ENCODE measurements around the gene TAF1D. TPM values are rescaled to one million over a fixed set of nuclear protein-coding genes. Genes with fewer than 3 reads are reported as not detected.
"Not testable (repeated sequence)": the region's sequence is repeated elsewhere in the genome, so short reads cannot be mapped to it uniquely, and the experiment has no call there.

TAF1D gene
- total RNA-seq, 1 donor from 2014 or later = 316 TPM

DNA sequence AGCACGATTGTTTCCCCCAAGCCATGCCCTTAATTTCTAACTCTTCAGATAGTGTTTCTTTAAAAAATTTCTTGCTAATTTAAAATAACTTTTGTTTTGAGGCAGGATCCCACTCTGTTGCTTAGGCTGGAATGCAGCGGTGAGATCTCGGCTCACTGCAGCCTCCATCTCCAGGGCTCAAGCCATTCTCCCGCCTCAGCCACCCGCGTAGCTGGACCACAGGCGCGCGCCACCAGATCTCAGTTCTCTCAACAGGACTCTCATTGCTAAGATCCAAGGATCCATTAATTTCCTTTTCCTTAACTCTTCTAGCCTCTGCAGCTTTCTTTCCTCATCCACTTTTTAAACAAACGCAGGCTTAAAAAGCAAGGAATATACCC, 42.5 kb upstream of the TAF1D start:
- Histone ChIP-seq H3K4me1 (peaks cover 29% of the 10 kb centered on the region), H3K79me2 (ENCODE audit: low read depth) (peaks cover 64% of the 10 kb centered on the region), H2AFZ (replicated peaks) (peak overlapping the region; percentile 46), H3K4me3 (peak overlapping the region; percentile 95), H3K9me3 (ENCODE audit: low read depth) (no peaks in the 10 kb centered on the region), H3K9ac (peak overlapping the region; percentile 24), H4K20me1 (ENCODE audit: low read depth) (peaks cover 41% of the 10 kb centered on the region), H3K4me2 (peak overlapping the region; percentile 98), H3K36me3 (peaks cover 22% of the 10 kb centered on the region), H3F3A (ENCODE audit: low read depth) (peaks cover 9% of the 10 kb centered on the region), H3K27ac (no peak overlapping the region), H3K27me3 (no peaks in the 10 kb centered on the region)
- H3K36me3 Mint-ChIP-seq = peaks cover 27% of the 10 kb centered on the region
- H3K9me3 Mint-ChIP-seq = peaks cover 2% of the 10 kb centered on the region
- peaks cover 33% of the 10 kb centered on the region for H3K4me1 Mint-ChIP-seq
- no peak for TF ChIP-seq EZH2 (IDR thresholded peaks at IDR 0.05)
- TF ChIP-seq, protein P1, sequence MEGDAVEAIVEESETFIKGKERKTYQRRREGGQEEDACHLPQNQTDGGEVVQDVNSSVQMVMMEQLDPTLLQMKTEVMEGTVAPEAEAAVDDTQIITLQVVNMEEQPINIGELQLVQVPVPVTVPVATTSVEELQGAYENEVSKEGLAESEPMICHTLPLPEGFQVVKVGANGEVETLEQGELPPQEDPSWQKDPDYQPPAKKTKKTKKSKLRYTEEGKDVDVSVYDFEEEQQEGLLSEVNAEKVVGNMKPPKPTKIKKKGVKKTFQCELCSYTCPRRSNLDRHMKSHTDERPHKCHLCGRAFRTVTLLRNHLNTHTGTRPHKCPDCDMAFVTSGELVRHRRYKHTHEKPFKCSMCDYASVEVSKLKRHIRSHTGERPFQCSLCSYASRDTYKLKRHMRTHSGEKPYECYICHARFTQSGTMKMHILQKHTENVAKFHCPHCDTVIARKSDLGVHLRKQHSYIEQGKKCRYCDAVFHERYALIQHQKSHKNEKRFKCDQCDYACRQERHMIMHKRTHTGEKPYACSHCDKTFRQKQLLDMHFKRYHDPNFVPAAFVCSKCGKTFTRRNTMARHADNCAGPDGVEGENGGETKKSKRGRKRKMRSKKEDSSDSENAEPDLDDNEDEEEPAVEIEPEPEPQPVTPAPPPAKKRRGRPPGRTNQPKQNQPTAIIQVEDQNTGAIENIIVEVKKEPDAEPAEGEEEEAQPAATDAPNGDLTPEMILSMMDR (IDR thresholded peaks at IDR 0.05) = no peak
- TF ChIP-seq EZH2phosphoT487 (IDR thresholded peaks at IDR 0.05) = no peak
- peak overlapping the region; percentile 96 for H3K27ac Mint-ChIP-seq
- no peak for DNase-seq (ENCODE audit: low spot score)
- peaks cover 2% of the 10 kb centered on the region for H3K27me3 Mint-ChIP-seq (ENCODE audit: insufficient read depth, low read depth)
- peak overlapping the region; percentile 100 for H3K4me3 Mint-ChIP-seq

DNA sequence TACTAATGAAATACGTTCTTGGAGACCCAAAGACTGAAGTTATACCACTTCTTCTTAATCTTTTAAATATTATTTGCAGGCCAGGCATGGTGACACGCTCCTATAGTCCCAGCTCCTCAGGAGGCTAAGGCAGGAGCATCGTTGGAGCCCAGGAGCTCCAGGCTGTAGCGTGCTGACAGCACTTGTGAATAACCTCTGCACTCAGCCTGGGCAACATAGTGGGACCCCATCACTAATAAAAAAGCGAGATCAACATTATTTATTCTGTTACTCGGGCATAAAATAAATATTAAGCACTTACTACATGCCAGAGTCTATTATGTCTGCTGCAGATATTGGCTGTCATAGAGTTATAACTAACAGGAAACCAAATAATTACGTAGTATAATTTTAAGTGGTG, 42.1 kb upstream of the TAF1D start:
- Histone ChIP-seq H3K79me2 (ENCODE audit: low read depth) (peaks cover 60% of the 10 kb centered on the region), H4K20me1 (ENCODE audit: low read depth) (peaks cover 37% of the 10 kb centered on the region), H3K4me3 (peak overlapping the region; percentile 95), H3K9ac (peak overlapping the region; percentile 24), H3K27me3 (no peaks in the 10 kb centered on the region), H3K27ac (no peak overlapping the region), H2AFZ (replicated peaks) (peak overlapping the region; percentile 46), H3F3A (ENCODE audit: low read depth) (peaks cover 9% of the 10 kb centered on the region), H3K4me2 (peak overlapping the region; percentile 98), H3K4me1 (peaks cover 29% of the 10 kb centered on the region), H3K9me3 (ENCODE audit: low read depth) (no peaks in the 10 kb centered on the region), H3K36me3 (peaks cover 20% of the 10 kb centered on the region)
- H3K4me1 Mint-ChIP-seq = peaks cover 33% of the 10 kb centered on the region
- no peak for TF ChIP-seq EZH2 (IDR thresholded peaks at IDR 0.05)
- TF ChIP-seq EZH2phosphoT487 (IDR thresholded peaks at IDR 0.05) = no peak
- TF ChIP-seq, protein P1 (IDR thresholded peaks at IDR 0.05) = no peak
- peaks cover 26% of the 10 kb centered on the region for H3K36me3 Mint-ChIP-seq
- H3K4me3 Mint-ChIP-seq = peak overlapping the region; percentile 100
- H3K27ac Mint-ChIP-seq = no peak overlapping the region
- no peak for DNase-seq (ENCODE audit: low spot score)
- peaks cover 2% of the 10 kb centered on the region for H3K27me3 Mint-ChIP-seq (ENCODE audit: insufficient read depth, low read depth)
- H3K9me3 Mint-ChIP-seq = peaks cover 2% of the 10 kb centered on the region

DNA sequence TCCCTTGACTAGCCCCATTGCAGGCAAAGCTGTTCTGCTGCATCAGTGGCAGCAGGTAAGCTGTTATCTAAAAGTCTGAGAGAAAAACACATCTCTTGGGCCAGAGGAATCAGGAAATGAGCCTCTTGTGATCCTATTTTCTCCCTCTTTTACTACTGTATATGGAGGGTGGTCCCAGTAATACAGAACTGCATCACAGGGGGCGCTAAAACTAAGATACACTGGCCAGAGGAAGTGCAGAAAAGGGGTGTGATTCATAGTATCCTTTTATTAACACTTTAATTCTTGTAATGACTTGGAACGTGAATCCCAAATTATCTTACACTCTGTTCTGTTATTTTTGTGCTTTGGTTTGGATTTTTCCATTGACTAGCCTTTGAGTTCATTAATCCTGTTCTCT, 34.0 kb upstream of the TAF1D start:
- Histone ChIP-seq H3K27ac (no peak overlapping the region), H3K9me3 (ENCODE audit: low read depth) (no peaks in the 10 kb centered on the region), H3K4me3 (no peak overlapping the region), H3K27me3 (no peaks in the 10 kb centered on the region), H3K4me2 (no peak overlapping the region), H3K4me1 (no peaks in the 10 kb centered on the region), H3K9ac (no peak overlapping the region), H3F3A (ENCODE audit: low read depth) (no peaks in the 10 kb centered on the region), H4K20me1 (ENCODE audit: low read depth) (no peaks in the 10 kb centered on the region), H2AFZ (replicated peaks) (no peak overlapping the region), H3K36me3 (no peaks in the 10 kb centered on the region), H3K79me2 (ENCODE audit: low read depth) (no peaks in the 10 kb centered on the region)
- DNase-seq (ENCODE audit: low spot score) = peak; percentile 45
- TF ChIP-seq EZH2 (IDR thresholded peaks at IDR 0.05) = no peak
- TF ChIP-seq, protein P1 (IDR thresholded peaks at IDR 0.05) = peak; percentile 58
- Mint-ChIP-seq H3K27ac (no peak overlapping the region), H3K9me3 (peaks cover 4% of the 10 kb centered on the region), H3K27me3 (ENCODE audit: insufficient read depth, low read depth) (peaks cover 2% of the 10 kb centered on the region), H3K36me3 (peaks cover 13% of the 10 kb centered on the region), H3K4me1 (no peaks in the 10 kb centered on the region), H3K4me3 (no peak overlapping the region)

DNA sequence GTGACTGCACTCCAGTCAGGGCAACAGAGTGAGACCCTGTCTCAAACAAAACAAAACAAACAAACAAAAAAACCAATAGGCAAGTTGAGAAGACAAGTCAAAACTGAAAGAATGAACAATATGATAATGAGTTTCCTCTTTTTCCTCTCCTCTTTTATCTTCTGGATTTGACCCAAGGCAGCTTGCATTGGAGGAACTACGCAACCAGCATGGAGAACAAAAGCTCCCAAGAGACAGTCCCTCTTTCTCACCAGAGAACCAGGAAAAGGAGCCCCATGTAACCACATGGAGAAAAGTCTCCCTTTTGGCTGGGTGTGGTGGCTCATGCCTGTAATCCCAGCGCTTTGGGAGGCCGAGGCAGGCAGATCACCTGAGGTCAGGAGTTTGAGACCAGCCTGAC, 33.3 kb upstream of the TAF1D start:
- not testable (repeated sequence) for H3K27me3 Mint-ChIP-seq (ENCODE audit: insufficient read depth, low read depth); H3K27me3 ChIP-seq; H3K36me3 ChIP-seq; H3K4me1 Mint-ChIP-seq; H2AFZ ChIP-seq (replicated peaks); H3K9me3 ChIP-seq (ENCODE audit: low read depth); H4K20me1 ChIP-seq (ENCODE audit: low read depth); H3K27ac Mint-ChIP-seq; H3K4me1 ChIP-seq; H3K4me3 Mint-ChIP-seq; H3K9ac ChIP-seq; H3K27ac ChIP-seq; H3K4me2 ChIP-seq; H3K9me3 Mint-ChIP-seq; DNase-seq (ENCODE audit: low spot score); H3K79me2 ChIP-seq (ENCODE audit: low read depth); H3F3A ChIP-seq (ENCODE audit: low read depth); H3K4me3 ChIP-seq; H3K36me3 Mint-ChIP-seq
